ENCODE results near the gene MCEMP1. TPM values are rescaled to one million over a fixed set of nuclear protein-coding genes. Genes with fewer than 3 reads are reported as not detected.
"Not testable (repeated sequence)": the region's sequence is repeated elsewhere in the genome, so short reads cannot be mapped to it uniquely, and the experiment has no call there.

The MCEMP1 gene
- total RNA-seq, 4 donors from 2014 or later = 0.67 TPM; not detected in 3

- H3K4me3 ChIP-seq = no peak overlapping the region
- peaks cover 10 to 14% of the 10 kb centered on the region in 2 donors for H3K27me3 ChIP-seq
- no peak overlapping the region for H3K27ac ChIP-seq
- no peaks in the 10 kb centered on the region for H3K4me1 ChIP-seq
- intact Hi-C loops (cut with DNase I; ENCODE audit: low total_unique reads) = no loop called here
- H3K9me3 ChIP-seq = no peaks in the 10 kb centered on the region
- H3K36me3 ChIP-seq = no peaks in the 10 kb centered on the region
- TF ChIP-seq CTCF (IDR thresholded peaks at IDR 0.05) = no peak
- no peak for TF ChIP-seq POLR2A (IDR thresholded peaks at IDR 0.05)
- no peak for DNase-seq
Measured at GRCh38 chr19:7641290-7642276, 35.3 kb upstream of the MCEMP1 start.

- Histone ChIP-seq H3K9me3 (no peaks in the 10 kb centered on the region), H3K4me3 (no peak overlapping the region), H3K36me3 (no peaks in the 10 kb centered on the region), H3K27ac (no peak overlapping the region), H3K27me3 (peaks cover 4 to 6% of the 10 kb centered on the region in 2 donors), H3K4me1 (no peaks in the 10 kb centered on the region)
- intact Hi-C loops (cut with DNase I; ENCODE audit: low total_unique reads) = no loop called here
- no peak for DNase-seq
- TF ChIP-seq CTCF (IDR thresholded peaks at IDR 0.05) = no peak
- TF ChIP-seq POLR2A (IDR thresholded peaks at IDR 0.05) = no peak
Measured at GRCh38 chr19:7642295-7643030, 34.4 kb upstream of the MCEMP1 start.

- intact Hi-C loops (cut with DNase I; ENCODE audit: low total_unique reads) = no loop called here
- no peak overlapping the region for H3K4me3 ChIP-seq
- H3K4me1 ChIP-seq = no peaks in the 10 kb centered on the region
- no peaks in the 10 kb centered on the region for H3K9me3 ChIP-seq
- no peak for DNase-seq
- TF ChIP-seq POLR2A (IDR thresholded peaks at IDR 0.05) = no peak
- no peak for TF ChIP-seq CTCF (IDR thresholded peaks at IDR 0.05)
- H3K27me3 ChIP-seq = peaks cover 0 to under 1% of the 10 kb centered on the region in 2 donors
- no peaks in the 10 kb centered on the region for H3K36me3 ChIP-seq
- no peak overlapping the region for H3K27ac ChIP-seq
Measured at GRCh38 chr19:7643031-7643415, 33.9 kb upstream of the MCEMP1 start.

GRCh38 chr19:7643629-7644549 lies 33.0 kb upstream of the MCEMP1 start:
- intact Hi-C loops (cut with DNase I; ENCODE audit: low total_unique reads); H3K4me3 ChIP-seq; H3K4me1 ChIP-seq; H3K9me3 ChIP-seq; DNase-seq; H3K27ac ChIP-seq; H3K36me3 ChIP-seq; H3K27me3 ChIP-seq: not testable (repeated sequence)

- TF ChIP-seq POLR2A (IDR thresholded peaks at IDR 0.05) (no peak), CTCF (IDR thresholded peaks at IDR 0.05) (no peak)
- H3K27ac ChIP-seq = no peak overlapping the region
- no peaks in the 10 kb centered on the region for H3K4me1 ChIP-seq
- no peaks in the 10 kb centered on the region for H3K36me3 ChIP-seq
- intact Hi-C loops (cut with DNase I; ENCODE audit: low total_unique reads) = no loop called here
- no peaks in the 10 kb centered on the region for H3K27me3 ChIP-seq
- no peak for DNase-seq
- H3K9me3 ChIP-seq = no peaks in the 10 kb centered on the region
- no peak overlapping the region for H3K4me3 ChIP-seq
Measured at GRCh38 chr19:7644550-7644877, 32.4 kb upstream of the MCEMP1 start.
